Naive thymus-derived CD8-positive, alpha-beta T cell (primary cell): ENCODE measurements around the gene CAMTA1. TPM values are rescaled to one million over a fixed set of nuclear protein-coding genes. Genes with fewer than 3 reads are reported as not detected.

ENCODE experiments used
- ATAC-seq, 2 donors: fragments of 150-1000 bp; cut with Tn5 transposase in 1 of 2; sonication (Bioruptor Pico), chemical (Tn5 transposase) in 1 of 2; 1 replicate in 1 of 2; 2 replicates in 1 of 2; pipeline ENCODE4 v1.10.0; 2021; ENCODE audit warnings: mild to moderate bottlenecking in 2 of 2, moderate library complexity in 2 of 2
- POLR2A ChIA-PET: fragments of 350-600 bp; sonication (Branson Sonifier 250); formaldehyde crosslinking; loops from one replicate; lab custom pipeline; 2021; ENCODE audit warnings: antibody characterized with exemption; lab: Charles Lee
- DNase-seq, 10 donors: peaks; one replicate each; pipeline versions ENCODE4 v3.0.0 to v3.0.0-alpha.2; 2020 to 2022
- H3K27ac Mint-ChIP-seq, 10 donors: one replicate each; pipeline ENCODE4 v1.8.0; 2020 to 2022; ENCODE audit warnings: mild to moderate bottlenecking in 10 of 10, mixed read lengths in 10 of 10, moderate library complexity in 4 of 10, inconsistent platforms in 1 of 10
- H3K27me3 Mint-ChIP-seq, 5 donors: one replicate each; pipeline ENCODE4 v1.8.0; 2021 to 2022; ENCODE audit warnings: mixed read lengths in 5 of 5
- H3K36me3 Mint-ChIP-seq, 3 donors: one replicate each; pipeline ENCODE4 v1.8.0; 2020 to 2022; ENCODE audit warnings: mixed read lengths in 3 of 3, mild to moderate bottlenecking in 2 of 3, inconsistent platforms in 1 of 3
- H3K4me1 Mint-ChIP-seq, 4 donors: one replicate each; pipeline ENCODE4 v1.8.0; 2021 to 2022; ENCODE audit warnings: mixed read lengths in 4 of 4
- H3K4me3 Mint-ChIP-seq, 10 donors: one replicate each; pipeline ENCODE4 v1.8.0; 2020 to 2022; ENCODE audit warnings: mild to moderate bottlenecking in 10 of 10, mixed read lengths in 10 of 10, moderate library complexity in 6 of 10, inconsistent platforms in 1 of 10
- H3K9me3 Mint-ChIP-seq, 9 donors: one replicate each; pipeline ENCODE4 v1.8.0; 2020 to 2022; ENCODE audit warnings: mixed read lengths in 9 of 9, mild to moderate bottlenecking in 3 of 9, inconsistent platforms in 1 of 9, moderate library complexity in 1 of 9
- polyA plus RNA-seq, 3 donors: library from polyadenylated mRNA; unstranded; fragments of 300-500 nt; fragmentation: Illumina TruSeq; gene quantifications; one replicate each; pipeline ENCODE4 v1.2.3, GENCODE V29; 2021
- total RNA-seq, 8 experiments: library from RNA in 2 of 8; stranded (reverse) in 2 of 8; gene quantifications; one replicate each; pipeline ENCODE4 v1.2.3 and lab custom pipeline; 2021 to 2026

Gene CAMTA1
- total and polyA plus RNA-seq, 5 experiments from 2014 or later, result 32.6 to 78.3 (median 47.3) TPM

GRCh38 chr1:7303554-7304317 lies 518.5 kb downstream of the CAMTA1 start:
- Mint-ChIP-seq H3K4me1 (no peaks in the 10 kb centered on the region), H3K27me3 (peaks cover 7 to 33% (median 17%) of the 10 kb centered on the region in 5 donors)

GRCh38 chr1:7313081-7313546 lies 527.9 kb downstream of the CAMTA1 start:
- Mint-ChIP-seq H3K4me3 (no peak overlapping the region), H3K36me3 (peaks cover 0 to 24% (median 2%) of the 10 kb centered on the region in 3 donors)
- POLR2A ChIA-PET, result no interaction called here

More at GRCh38 chr1:7303554-7304317, 518.5 kb downstream of the CAMTA1 start:
- Mint-ChIP-seq H3K9me3 (peaks cover 0 to 29% (median 18%) of the 10 kb centered on the region in 9 donors), H3K36me3 (peaks cover 0 to 13% (median 0%) of the 10 kb centered on the region in 3 donors), H3K4me3 (no peak overlapping the region), H3K27ac (no peak overlapping the region)
- ATAC-seq (no peak), DNase-seq (no peak)
- POLR2A ChIA-PET, result no interaction called here

GRCh38 chr1:7313826-7314225 lies 528.6 kb downstream of the CAMTA1 start:
- POLR2A ChIA-PET, result no interaction called here
- Mint-ChIP-seq H3K9me3 (peaks cover 0 to 22% (median 9%) of the 10 kb centered on the region in 9 donors), H3K36me3 (peaks cover 0 to 17% (median 2%) of the 10 kb centered on the region in 3 donors), H3K4me3 (no peak overlapping the region), H3K27ac (no peak overlapping the region), H3K27me3 (peaks cover 12 to 48% (median 15%) of the 10 kb centered on the region in 5 donors), H3K4me1 (no peaks in the 10 kb centered on the region)
- DNase-seq (no peak), ATAC-seq (no peak)

More at GRCh38 chr1:7313081-7313546, 527.9 kb downstream of the CAMTA1 start:
- Mint-ChIP-seq H3K27me3 (peaks cover 12 to 48% (median 15%) of the 10 kb centered on the region in 5 donors), H3K4me1 (no peaks in the 10 kb centered on the region), H3K9me3 (peaks cover 2 to 29% (median 13%) of the 10 kb centered on the region in 9 donors), H3K27ac (no peak overlapping the region)
- DNase-seq (no peak), ATAC-seq (no peak)

- POLR2A ChIA-PET, result no interaction called here
- ATAC-seq (no peak), DNase-seq (no peak)
- Mint-ChIP-seq H3K27ac (no peak overlapping the region), H3K27me3 (peaks cover 14 to 48% (median 15%) of the 10 kb centered on the region in 5 donors), H3K9me3 (peaks cover 0 to 17% (median 6%) of the 10 kb centered on the region in 9 donors), H3K4me1 (no peaks in the 10 kb centered on the region), H3K36me3 (peaks cover 0 to 8% (median 0%) of the 10 kb centered on the region in 3 donors), H3K4me3 (no peak overlapping the region)
These were observed 530.1 kb downstream of the CAMTA1 start for GRCh38 chr1:7315316-7315715.

- H3K27ac Mint-ChIP-seq, result no peak overlapping the region
- no peak overlapping the region for H3K4me3 Mint-ChIP-seq
- POLR2A ChIA-PET, result no interaction called here
- peaks cover 14 to 48% (median 14%) of the 10 kb centered on the region in 5 donors for H3K27me3 Mint-ChIP-seq
- peaks cover 0 to 8% (median 0%) of the 10 kb centered on the region in 3 donors for H3K36me3 Mint-ChIP-seq
- H3K4me1 Mint-ChIP-seq, result no peaks in the 10 kb centered on the region
- ATAC-seq, result no peak
- H3K9me3 Mint-ChIP-seq, result peaks cover 0 to 16% (median 5%) of the 10 kb centered on the region in 9 donors
- no peak for DNase-seq
These were observed 530.7 kb downstream of the CAMTA1 start for GRCh38 chr1:7315946-7316345.

- Mint-ChIP-seq H3K4me3 (no peak overlapping the region), H3K4me1 (no peaks in the 10 kb centered on the region), H3K9me3 (no peaks in the 10 kb centered on the region), H3K27ac (no peak overlapping the region), H3K36me3 (no peaks in the 10 kb centered on the region), H3K27me3 (peaks cover 8 to 33% (median 13%) of the 10 kb centered on the region in 5 donors)
- POLR2A ChIA-PET, result no interaction called here
- DNase-seq, result no peak
- ATAC-seq, result no peak
These were observed 532.6 kb downstream of the CAMTA1 start for GRCh38 chr1:7317888-7318287.

GRCh38 chr1:7319196-7319595 lies 533.9 kb downstream of the CAMTA1 start:
- Mint-ChIP-seq H3K27ac (no peak overlapping the region), H3K9me3 (no peaks in the 10 kb centered on the region), H3K4me3 (no peak overlapping the region), H3K27me3 (peaks cover 4 to 33% (median 15%) of the 10 kb centered on the region in 5 donors), H3K36me3 (no peaks in the 10 kb centered on the region), H3K4me1 (no peaks in the 10 kb centered on the region)
- POLR2A ChIA-PET, result no interaction called here
- ATAC-seq (no peak), DNase-seq (no peak)

GRCh38 chr1:7320661-7321060 lies 535.4 kb downstream of the CAMTA1 start:
- Mint-ChIP-seq H3K4me3 (no peak overlapping the region), H3K27me3 (peaks cover 14 to 45% (median 21%) of the 10 kb centered on the region in 5 donors), H3K4me1 (no peaks in the 10 kb centered on the region), H3K36me3 (no peaks in the 10 kb centered on the region), H3K9me3 (peaks cover 0 to 5% (median 0%) of the 10 kb centered on the region in 9 donors), H3K27ac (no peak overlapping the region)
- DNase-seq, result no peak
- ATAC-seq, result no peak
- POLR2A ChIA-PET, result no interaction called here

- Mint-ChIP-seq H3K4me1 (no peaks in the 10 kb centered on the region), H3K27me3 (peaks cover 17 to 29% (median 21%) of the 10 kb centered on the region in 5 donors), H3K9me3 (peaks cover 0 to 14% (median 9%) of the 10 kb centered on the region in 9 donors), H3K4me3 (no peak overlapping the region), H3K36me3 (peaks cover 0 to 7% (median 0%) of the 10 kb centered on the region in 3 donors), H3K27ac (no peak overlapping the region)
- POLR2A ChIA-PET, result no interaction called here
- DNase-seq, result no peak
- ATAC-seq, result no peak
These were observed 537.1 kb downstream of the CAMTA1 start for GRCh38 chr1:7322283-7322785.

- H3K9me3 Mint-ChIP-seq, result peaks cover 0 to 18% (median 11%) of the 10 kb centered on the region in 9 donors
- ATAC-seq (no peak), DNase-seq (no peak)
- peaks cover 17 to 24% (median 23%) of the 10 kb centered on the region in 5 donors for H3K27me3 Mint-ChIP-seq
- POLR2A ChIA-PET, result no interaction called here
- H3K4me1 Mint-ChIP-seq, result no peaks in the 10 kb centered on the region
- peaks cover 0 to 7% (median 0%) of the 10 kb centered on the region in 3 donors for H3K36me3 Mint-ChIP-seq
- H3K27ac Mint-ChIP-seq, result no peak overlapping the region
- no peak overlapping the region for H3K4me3 Mint-ChIP-seq
These were observed 537.7 kb downstream of the CAMTA1 start for GRCh38 chr1:7322912-7323311.

GRCh38 chr1:7325254-7325653 lies 540.0 kb downstream of the CAMTA1 start:
- peaks cover 8 to 28% (median 11%) of the 10 kb centered on the region in 9 donors for H3K9me3 Mint-ChIP-seq
- ATAC-seq (no peak), DNase-seq (no peak)
- POLR2A ChIA-PET, result no interaction called here
- peaks cover 0 to 14% (median 0%) of the 10 kb centered on the region in 3 donors for H3K36me3 Mint-ChIP-seq
- H3K27me3 Mint-ChIP-seq, result peaks cover 18 to 26% (median 23%) of the 10 kb centered on the region in 5 donors
- peak overlapping the region in 1 of 10 donors; percentile 63 for H3K27ac Mint-ChIP-seq
- no peak overlapping the region for H3K4me3 Mint-ChIP-seq
- no peaks in the 10 kb centered on the region for H3K4me1 Mint-ChIP-seq

- H3K9me3 Mint-ChIP-seq, result peaks cover 8 to 28% (median 11%) of the 10 kb centered on the region in 9 donors
- no peak overlapping the region for H3K27ac Mint-ChIP-seq
- peaks cover 0 to 14% (median 0%) of the 10 kb centered on the region in 3 donors for H3K36me3 Mint-ChIP-seq
- POLR2A ChIA-PET, result no interaction called here
- peaks cover 17 to 31% (median 24%) of the 10 kb centered on the region in 5 donors for H3K27me3 Mint-ChIP-seq
- ATAC-seq, result no peak
- H3K4me3 Mint-ChIP-seq, result no peak overlapping the region
- no peak for DNase-seq
- no peaks in the 10 kb centered on the region for H3K4me1 Mint-ChIP-seq
These were observed 541.1 kb downstream of the CAMTA1 start for GRCh38 chr1:7326366-7326765.

GRCh38 chr1:7327849-7328248 lies 542.6 kb downstream of the CAMTA1 start:
- H3K9me3 Mint-ChIP-seq, result peaks cover 8 to 28% (median 11%) of the 10 kb centered on the region in 9 donors
- no peak overlapping the region for H3K4me3 Mint-ChIP-seq
- H3K36me3 Mint-ChIP-seq, result peaks cover 0 to 14% (median 0%) of the 10 kb centered on the region in 3 donors
- no peaks in the 10 kb centered on the region for H3K4me1 Mint-ChIP-seq
- no peak for DNase-seq
- POLR2A ChIA-PET, result no interaction called here
- peaks cover 17 to 35% (median 29%) of the 10 kb centered on the region in 5 donors for H3K27me3 Mint-ChIP-seq
- ATAC-seq, result no peak
- H3K27ac Mint-ChIP-seq, result no peak overlapping the region
